Non-pigmented ciliary epithelial cell (primary cell): Measurements from ENCODE around the gene KANSL3.
"Not testable (repeated sequence)": the region's sequence is repeated elsewhere in the genome, so short reads cannot be mapped to it uniquely, and the experiment has no call there.

Source experiments
- DNase-seq: peaks from one replicate; pipeline ENCODE4 v3.0.0-alpha.2; 2010; ENCODE audit warnings: low read depth

The KANSL3 gene

GRCh38 chr2:96654791-96655190 lies 16.7 kb upstream of the KANSL3 start:
- not testable (repeated sequence) for DNase-seq

GRCh38 chr2:96651793-96652192 lies 13.7 kb upstream of the KANSL3 start:
- DNase-seq: no peak

DNA sequence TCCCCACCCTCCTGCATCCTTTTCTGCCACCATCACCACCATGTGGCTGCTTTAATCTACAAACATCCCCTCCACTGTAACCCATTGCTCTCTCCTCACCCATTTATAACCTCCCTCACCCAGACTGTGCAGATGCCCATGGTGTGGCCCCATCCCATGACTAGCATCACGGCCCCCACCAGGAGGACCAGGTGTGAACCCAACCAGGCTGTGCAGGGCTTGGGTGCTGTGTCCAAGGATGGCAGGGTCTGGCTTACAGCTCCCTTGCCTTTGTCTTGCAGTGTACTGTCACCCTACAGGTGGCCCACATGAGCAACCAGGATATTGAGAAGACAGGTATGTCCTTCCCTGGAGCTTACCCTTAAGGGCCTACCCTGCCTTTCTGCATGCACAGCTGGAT lies 11.2 kb upstream of the KANSL3 start:
- DNase-seq: no peak

DNA sequence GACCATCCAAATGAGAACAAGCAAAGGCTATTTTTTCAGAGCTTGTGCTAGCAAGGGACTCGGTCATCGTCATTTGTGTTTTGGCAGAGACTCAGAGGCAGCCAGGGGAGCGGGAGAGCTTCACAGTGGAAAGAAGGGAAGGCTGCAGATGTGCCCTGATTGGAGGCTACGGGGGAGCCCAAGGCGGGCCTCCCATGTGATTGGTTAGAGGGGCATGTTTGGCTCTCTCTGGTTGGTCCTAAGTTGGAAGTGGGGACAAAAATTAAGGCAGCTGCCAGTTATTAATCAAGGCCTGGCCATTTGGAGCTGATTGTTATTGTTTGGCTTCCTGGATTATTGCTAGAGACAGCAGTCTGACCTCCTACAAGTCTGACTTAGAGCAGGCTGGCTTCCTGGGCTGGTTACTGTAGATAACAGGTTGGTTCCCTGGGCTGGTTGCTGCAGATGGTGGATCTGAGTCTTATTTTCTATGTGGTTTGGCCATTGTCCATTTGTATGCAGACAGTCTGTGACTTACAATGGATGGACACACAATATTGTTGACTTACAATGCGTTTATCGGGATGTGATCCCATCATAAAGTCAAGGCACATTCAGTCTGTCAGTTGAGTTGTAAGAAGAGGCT lies 10.3 kb upstream of the KANSL3 start:
- no peak for DNase-seq

- DNase-seq: no peak
Measured at GRCh38 chr2:96647681-96648080, 9.6 kb upstream of the KANSL3 start.

DNA sequence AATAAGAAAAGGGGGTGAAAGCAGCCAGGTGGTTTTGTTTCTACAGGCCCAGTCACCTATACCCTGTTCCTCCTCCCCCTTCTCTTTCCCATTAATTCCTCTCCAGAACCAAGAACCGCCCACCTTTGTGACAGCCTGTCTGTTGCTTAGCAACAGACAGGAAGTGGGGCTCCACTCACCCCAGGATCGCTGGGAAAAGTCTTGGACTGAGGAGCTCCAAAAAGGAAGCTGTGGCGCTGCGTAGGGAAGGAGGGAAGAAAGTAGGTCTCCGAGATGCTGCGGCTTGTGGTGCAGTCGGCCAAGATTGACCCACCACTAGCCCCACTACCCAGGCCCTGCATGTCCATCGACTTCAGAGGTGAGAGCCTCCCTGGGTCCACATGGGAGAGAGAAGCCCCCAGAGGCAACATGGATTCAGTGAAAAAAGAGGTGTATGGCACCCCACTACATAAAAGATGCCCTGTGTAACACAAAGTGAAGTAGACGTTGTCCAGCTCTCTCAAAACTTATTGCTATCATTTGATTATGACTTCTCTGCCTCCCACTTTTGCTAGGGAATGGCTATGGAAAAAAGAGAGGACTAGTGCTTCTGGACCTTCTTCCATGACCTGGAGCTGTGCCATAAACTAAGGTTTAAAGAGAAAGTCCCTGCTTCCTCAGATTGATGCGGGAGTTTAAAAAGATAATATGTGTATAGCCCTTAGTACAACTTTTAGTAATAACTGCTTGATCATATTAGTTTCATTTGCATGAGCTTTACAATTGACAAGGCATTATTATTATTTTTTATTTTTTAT lies 4.7 kb upstream of the KANSL3 start, which contains the start of gene FER1L5:
FER1L5 (plus strand) TSS at position 201 of the 797 bp plus-strand sequence; CDS start at position 274, 73 bp downstream.
- DNase-seq: no peak

- peak; percentile 68 for DNase-seq
Measured at GRCh38 chr2:96637385-96638143, 548 bp downstream of the KANSL3 start.

DNA sequence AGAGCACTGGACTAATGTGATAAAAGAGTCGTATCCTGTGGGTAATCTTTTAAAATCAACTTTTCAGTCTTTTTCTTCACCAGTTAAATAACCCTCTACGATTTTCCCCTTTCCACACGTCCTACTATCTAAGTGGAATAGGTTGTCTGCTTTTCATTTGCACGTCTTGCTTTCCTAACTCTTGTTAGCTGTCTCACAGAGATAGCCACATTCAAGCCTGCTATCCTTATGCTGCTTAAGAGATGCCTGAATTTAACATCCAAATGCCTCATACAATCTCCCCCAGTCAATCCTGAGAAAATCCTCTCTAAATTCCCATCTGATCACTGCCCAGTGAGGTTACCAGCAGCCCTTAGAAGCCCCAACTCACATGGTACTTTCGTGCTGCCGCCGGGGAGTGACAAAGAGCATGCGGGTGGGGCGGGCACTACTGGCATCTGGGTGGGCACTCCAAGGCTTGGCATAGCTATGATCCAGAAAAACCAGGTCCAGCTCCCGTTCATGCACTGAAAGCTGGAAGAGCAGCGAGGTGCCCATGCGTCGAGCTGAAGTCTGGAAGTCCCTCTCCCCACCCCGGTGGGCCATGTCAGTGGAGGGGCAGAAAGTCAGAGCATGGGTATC lies 1.5 kb downstream of the KANSL3 start:
- no peak for DNase-seq

DNA sequence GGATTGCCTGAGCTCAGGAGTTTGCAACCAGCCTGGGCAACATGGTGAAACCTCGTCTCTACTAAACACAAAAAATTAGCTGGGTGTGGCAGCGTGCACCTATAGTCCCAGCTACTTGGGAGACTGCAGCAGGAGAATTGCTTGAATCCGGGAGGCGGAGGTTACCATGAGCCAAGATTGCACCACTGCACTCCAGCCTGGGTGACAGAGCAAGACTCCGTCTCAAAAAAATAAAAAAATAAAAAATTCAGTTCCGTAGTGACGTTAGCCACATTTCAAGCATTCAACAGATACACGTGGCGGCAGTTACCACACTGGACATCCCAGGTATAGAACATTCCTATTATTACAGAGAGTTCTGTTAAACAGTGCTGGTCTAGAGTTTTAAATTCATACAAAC lies 4.5 kb downstream of the KANSL3 start:
- no peak for DNase-seq

DNA sequence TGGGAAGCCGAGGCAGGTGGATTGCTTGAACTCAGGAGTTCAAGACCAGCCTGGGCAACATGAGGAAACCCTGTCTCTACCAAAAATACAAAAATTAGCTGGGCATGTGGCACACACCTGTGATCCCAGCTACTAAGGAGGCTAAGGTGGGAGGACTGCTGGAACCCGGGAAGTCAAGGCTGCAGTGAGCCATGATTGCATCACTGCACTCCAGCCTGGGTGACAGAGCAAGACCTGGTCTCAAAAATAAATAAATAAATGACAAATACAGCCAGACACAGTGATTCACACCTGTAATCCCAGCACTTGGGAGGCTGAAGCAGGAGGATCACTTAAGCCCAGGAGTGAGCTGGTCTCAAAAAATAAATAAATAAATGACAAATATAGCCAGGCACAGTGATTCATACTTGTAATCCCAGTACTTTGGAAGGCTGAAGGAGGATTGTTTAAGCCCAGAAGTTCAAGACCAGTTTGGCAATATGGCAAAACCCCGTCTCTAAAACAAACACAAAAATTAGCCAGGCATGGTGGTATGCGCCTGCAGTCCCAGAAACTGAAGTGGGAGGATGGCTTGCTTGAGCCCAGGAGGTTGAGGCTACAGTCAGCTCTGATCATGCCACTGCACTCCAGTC lies 6.2 kb downstream of the KANSL3 start:
- DNase-seq: no peak

- no peak for DNase-seq
Measured at GRCh38 chr2:96626553-96626942, 11.6 kb downstream of the KANSL3 start.

DNA sequence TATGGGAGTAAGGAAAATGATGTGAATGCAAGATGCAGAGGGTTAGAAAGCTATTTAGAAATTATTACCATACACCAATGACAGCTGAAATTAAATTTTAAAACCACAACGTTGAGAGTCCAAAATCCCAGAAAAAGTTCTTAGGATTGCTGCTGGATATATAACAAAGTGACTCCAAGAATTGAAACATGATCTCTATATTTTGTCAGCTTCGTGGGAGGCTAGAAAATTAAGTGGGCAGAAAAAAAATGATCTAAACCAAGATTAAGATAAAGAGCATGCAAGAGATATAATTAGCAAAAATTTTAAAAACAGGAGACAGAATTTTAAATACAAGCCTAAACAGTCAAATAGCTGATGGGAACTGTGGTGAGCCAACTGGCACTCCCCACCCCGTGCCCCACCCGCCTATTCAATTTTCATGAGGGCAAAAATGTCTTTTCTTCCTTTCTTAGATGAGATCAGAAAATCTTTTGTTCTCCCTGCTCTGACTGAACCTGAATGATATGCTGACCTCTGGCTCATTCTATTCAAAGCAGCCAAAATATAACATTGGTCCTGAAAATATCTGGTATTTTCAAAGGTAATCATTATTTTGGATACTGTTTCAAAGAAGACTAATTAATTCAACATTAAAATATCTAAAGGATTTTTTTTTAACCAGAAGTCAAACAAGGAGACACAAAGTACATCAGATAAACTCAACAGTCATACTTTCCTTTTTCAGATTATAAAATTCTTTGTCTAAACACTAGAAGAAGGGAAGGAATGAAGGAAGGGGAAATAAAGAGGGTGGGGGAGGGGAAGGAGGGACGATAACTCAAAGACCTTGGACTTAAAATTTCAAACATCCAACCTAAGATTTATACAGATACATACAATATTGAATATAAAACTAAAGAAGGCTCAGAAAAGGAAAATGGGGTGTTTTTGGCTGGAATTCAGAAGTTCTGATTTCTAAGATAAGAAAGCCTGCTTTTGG lies 12.2 kb downstream of the KANSL3 start:
- DNase-seq: no peak

DNA sequence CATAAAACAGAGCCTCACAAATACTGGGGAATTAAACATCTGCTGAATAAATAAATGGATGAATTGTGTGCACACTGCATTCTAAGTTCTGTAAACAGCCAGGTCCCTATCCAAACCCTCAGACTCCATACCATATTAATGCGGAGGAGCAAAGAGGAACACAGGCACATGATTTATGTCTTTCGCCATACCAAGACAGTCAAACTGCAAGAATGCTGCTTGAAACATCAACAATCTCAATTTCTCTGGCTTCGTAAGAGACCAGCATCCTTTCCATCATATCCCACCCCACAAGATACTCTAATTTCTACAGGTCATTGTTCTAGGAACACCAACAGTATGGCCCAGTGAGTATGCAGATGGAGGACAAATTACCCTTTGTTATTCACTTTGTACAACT lies 15.0 kb downstream of the KANSL3 start:
- DNase-seq: no peak

DNA sequence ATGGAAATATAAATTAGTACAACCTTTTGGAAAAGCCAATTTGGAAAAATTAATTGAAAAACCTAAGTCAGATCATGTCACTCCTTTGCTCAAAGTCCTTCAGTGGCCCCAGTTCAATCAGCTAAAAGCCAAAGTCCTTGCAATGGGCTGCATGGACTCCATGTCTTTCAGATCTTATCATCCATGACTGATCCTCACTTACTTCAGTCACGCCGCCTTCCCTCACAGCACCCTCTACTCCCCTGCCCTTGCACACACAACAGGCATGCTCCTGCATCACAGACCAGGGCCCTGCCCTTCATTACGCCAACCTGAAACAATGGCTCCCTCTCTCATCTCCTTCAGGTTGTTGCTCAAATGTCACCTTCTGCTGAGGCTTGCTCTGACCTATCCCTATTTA lies 15.6 kb downstream of the KANSL3 start:
- no peak for DNase-seq

DNA sequence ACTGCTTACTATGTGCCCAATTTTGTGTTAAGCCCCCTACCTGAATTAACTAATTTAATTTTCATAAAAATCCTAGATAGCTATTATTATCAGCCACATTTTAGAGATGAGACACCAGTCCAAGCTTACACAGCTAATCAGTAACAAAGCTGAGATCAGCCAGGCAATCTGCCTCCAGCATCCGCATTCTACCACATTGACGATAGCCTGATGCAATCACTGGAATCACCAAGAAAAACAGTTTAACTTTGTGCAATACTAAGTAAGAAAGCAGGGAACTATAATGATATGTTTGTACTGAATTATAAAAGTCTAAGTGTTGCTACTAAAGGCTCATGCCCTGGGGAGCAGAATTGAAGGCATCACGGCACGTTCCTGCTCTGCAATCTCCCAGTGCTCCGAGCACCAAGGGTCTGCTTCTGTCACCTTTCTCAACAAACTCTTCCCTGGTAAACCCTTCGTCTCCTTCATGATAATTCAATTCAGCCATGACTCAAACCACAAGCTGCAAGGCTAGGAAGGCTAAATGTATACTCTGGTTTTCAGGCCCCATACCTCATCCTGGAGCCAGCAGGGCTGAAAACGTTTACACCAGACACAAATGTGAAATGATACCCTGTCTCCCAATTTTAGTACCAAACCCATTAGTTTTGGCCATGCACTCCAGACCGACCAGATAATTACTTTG lies 19.4 kb downstream of the KANSL3 start:
- DNase-seq: no peak

- DNase-seq: no peak
Measured at GRCh38 chr2:96617012-96617411, 21.1 kb downstream of the KANSL3 start.

- no peak for DNase-seq
Measured at GRCh38 chr2:96616535-96616934, 21.6 kb downstream of the KANSL3 start.

DNA sequence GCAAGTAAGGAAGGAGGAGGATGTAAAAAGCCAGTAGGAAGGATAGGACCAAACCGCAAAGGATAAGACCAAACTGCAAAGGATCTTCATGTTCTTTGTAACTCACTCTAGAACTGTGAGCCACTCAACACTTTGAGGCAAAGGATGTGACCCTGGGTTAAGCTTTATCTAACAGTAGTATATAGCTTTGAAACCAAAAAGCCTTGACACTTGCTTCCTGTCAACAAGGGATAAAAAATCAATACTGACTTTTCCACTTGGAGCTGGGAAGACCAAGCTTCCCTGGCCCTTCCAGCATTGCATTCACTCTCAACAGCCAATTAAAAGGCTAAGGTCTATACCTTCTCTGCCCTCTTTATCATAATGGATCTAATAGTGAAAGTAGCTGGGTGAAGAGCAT lies 22.0 kb downstream of the KANSL3 start:
- DNase-seq: no peak

- DNase-seq: no peak
Measured at GRCh38 chr2:96608469-96609455, 29.4 kb downstream of the KANSL3 start.
